A673 (cell line): ENCODE results near the gene RSPH4A. TPM values are rescaled to one million over a fixed set of nuclear protein-coding genes. Genes with fewer than 3 reads are reported as not detected.
A peak's percentile ranks its signal among the peaks of the same experiment; 100 is the strongest.

Experiments
- BruUV-seq: library from RNA; stranded (reverse); fragments of 400-500 nt; replicated peaks from 2 replicates; lab custom pipeline; 2021; lab: Mats Ljungman, UMichigan
- CTCF ChIA-PET: fragments of 300-600 bp; sonication (Branson Sonifier 250); formaldehyde crosslinking; loops from one replicate; lab custom pipeline; 2022; ENCODE audit warnings: antibody characterized with exemption; lab: Charles Lee
- POLR2A ChIA-PET: fragments of 300-600 bp; sonication (Branson Sonifier 250); formaldehyde crosslinking; loops from one replicate; lab custom pipeline; 2022; ENCODE audit warnings: antibody characterized with exemption; ENCODE audit not compliant: low non-redundant PET; lab: Charles Lee
- DNase-seq: peaks from one replicate; pipeline ENCODE4 v3.0.0-alpha.2; 2015; ENCODE audit warnings: low spot score
- H3K27ac ChIP-seq: fragments of 200-600 bp; sonication (generic); 2 replicates; pipeline ENCODE4 v1.5.1; 2016; ENCODE audit warnings: mixed run types, low read depth, mild to moderate bottlenecking, mixed read lengths, antibody characterized with exemption, low read length; ENCODE audit not compliant: poor library complexity, severe bottlenecking
- H3K27me3 ChIP-seq: fragments of 200-600 bp; sonication (generic); replicated peaks from 2 replicates; pipeline ENCODE4 v1.6.1; 2017; ENCODE audit warnings: mixed run types, low read depth, mild to moderate bottlenecking, mixed read lengths, antibody characterized with exemption, low read length; ENCODE audit not compliant: insufficient read depth, poor library complexity
- H3K36me3 ChIP-seq: fragments of 200-600 bp; sonication (generic); 2 replicates; pipeline ENCODE4 v1.6.1; 2016; ENCODE audit warnings: mixed run types, mild to moderate bottlenecking, mixed read lengths, antibody characterized with exemption, low read length; ENCODE audit not compliant: insufficient read depth, poor library complexity, severe bottlenecking
- H3K4me1 ChIP-seq: fragments of 200-600 bp; sonication (generic); 2 replicates; pipeline ENCODE4 v1.6.1; 2017; ENCODE audit warnings: mixed run types, mild to moderate bottlenecking, mixed read lengths, antibody characterized with exemption, low read length; ENCODE audit not compliant: insufficient read depth, poor library complexity, severe bottlenecking
- H3K4me3 ChIP-seq: fragments of 200-600 bp; sonication (generic); 2 replicates; pipeline ENCODE4 v1.5.1; 2016; ENCODE audit warnings: low read depth, mixed run types, mild to moderate bottlenecking, mixed read lengths, low read length; ENCODE audit not compliant: poor library complexity, severe bottlenecking
- H3K9me3 ChIP-seq: fragments of 200-600 bp; sonication (generic); 2 replicates; pipeline ENCODE4 v1.6.1; 2016; ENCODE audit warnings: mixed run types, low read depth, mild to moderate bottlenecking, mixed read lengths, antibody characterized with exemption, low read length; ENCODE audit not compliant: poor library complexity, severe bottlenecking
- EZH2 ChIP-seq: fragments of 200-600 bp; sonication (generic); IDR thresholded peaks from 2 replicates; pipeline ENCODE4 v1.6.1; 2017; ENCODE audit warnings: borderline replicate concordance, low read depth, mild to moderate bottlenecking, mixed read lengths, antibody characterized with exemption, low read length; ENCODE audit not compliant: poor library complexity, severe bottlenecking
- intact Hi-C: fragments of 100-400 bp; cut with micrococcal nuclease; formaldehyde crosslinking; loops from one replicate; pipeline ENCODE4 v1.10.0; 2022; ENCODE audit not compliant: unreplicated experiment
- total RNA-seq: library from RNA; stranded (reverse); gene quantifications from 2 replicates; pipeline ENCODE4 v1.2.3, GENCODE V29; 2021
- TF ChIP-seq, protein P1 (sequence below): fragments of 300-800, 200-600 bp; sonication (generic); conservative IDR thresholded peaks from 2 replicates; pipeline ENCODE4 v1.5.1; 2017; ENCODE audit warnings: low read depth, mild to moderate bottlenecking, antibody characterized with exemption, low read length, moderate library complexity, mixed read lengths

The RSPH4A gene
- total RNA-seq, 1 experiment from 2014 or later, result 0.26 TPM

- intact Hi-C loops, result no loop called here
- H3K4me3 ChIP-seq, result no peak overlapping the region
- TF ChIP-seq, protein P1, sequence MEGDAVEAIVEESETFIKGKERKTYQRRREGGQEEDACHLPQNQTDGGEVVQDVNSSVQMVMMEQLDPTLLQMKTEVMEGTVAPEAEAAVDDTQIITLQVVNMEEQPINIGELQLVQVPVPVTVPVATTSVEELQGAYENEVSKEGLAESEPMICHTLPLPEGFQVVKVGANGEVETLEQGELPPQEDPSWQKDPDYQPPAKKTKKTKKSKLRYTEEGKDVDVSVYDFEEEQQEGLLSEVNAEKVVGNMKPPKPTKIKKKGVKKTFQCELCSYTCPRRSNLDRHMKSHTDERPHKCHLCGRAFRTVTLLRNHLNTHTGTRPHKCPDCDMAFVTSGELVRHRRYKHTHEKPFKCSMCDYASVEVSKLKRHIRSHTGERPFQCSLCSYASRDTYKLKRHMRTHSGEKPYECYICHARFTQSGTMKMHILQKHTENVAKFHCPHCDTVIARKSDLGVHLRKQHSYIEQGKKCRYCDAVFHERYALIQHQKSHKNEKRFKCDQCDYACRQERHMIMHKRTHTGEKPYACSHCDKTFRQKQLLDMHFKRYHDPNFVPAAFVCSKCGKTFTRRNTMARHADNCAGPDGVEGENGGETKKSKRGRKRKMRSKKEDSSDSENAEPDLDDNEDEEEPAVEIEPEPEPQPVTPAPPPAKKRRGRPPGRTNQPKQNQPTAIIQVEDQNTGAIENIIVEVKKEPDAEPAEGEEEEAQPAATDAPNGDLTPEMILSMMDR, result no peak
- TF ChIP-seq EZH2, result no peak
- no peak for DNase-seq
- H3K27me3 ChIP-seq, result peaks cover 2% of the 10 kb centered on the region
- no TSS peak for BruUV-seq
- no peak overlapping the region for H3K27ac ChIP-seq
- no peaks in the 10 kb centered on the region for H3K9me3 ChIP-seq
- H3K36me3 ChIP-seq, result no peaks in the 10 kb centered on the region
- ChIA-PET CTCF (no interaction called here), POLR2A (no interaction called here)
- no peaks in the 10 kb centered on the region for H3K4me1 ChIP-seq
Measured at GRCh38 chr6:116605935-116606334, 10.3 kb upstream of the RSPH4A start.

- ChIA-PET POLR2A (no interaction called here), CTCF (interaction anchor here (0.6 kb wide), 1 partner anchor 29 kb away, joined by 3 read pairs; no protein-coding TSS in a partner anchor)
- BruUV-seq, result no TSS peak
Measured at GRCh38 chr6:116611056-116611455, 5.2 kb upstream of the RSPH4A start.

DNA sequence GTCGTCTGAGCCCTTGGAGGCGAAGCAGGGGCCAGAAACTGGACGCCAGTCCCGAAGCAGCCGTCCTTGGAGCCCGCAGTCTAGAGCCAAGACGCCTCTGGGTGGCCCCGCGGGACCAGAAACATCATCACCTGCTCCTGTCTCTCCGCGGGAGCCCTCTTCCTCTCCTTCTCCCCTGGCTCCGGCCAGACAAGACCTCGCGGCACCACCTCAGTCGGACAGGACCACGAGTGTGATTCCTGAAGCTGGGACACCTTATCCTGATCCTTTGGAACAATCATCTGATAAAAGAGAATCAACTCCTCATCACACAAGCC, 416 bp downstream of the RSPH4A start:
- peak overlapping the region; percentile 52 for H3K4me3 ChIP-seq
- no peaks in the 10 kb centered on the region for H3K9me3 ChIP-seq
- ChIA-PET CTCF (no interaction called here), POLR2A (no interaction called here)
- H3K36me3 ChIP-seq, result no peaks in the 10 kb centered on the region
- DNase-seq, result peak; percentile 5
- BruUV-seq, result no TSS peak
- no peak overlapping the region for H3K27ac ChIP-seq
- peaks cover 9% of the 10 kb centered on the region for H3K27me3 ChIP-seq
- TF ChIP-seq EZH2, result no peak
- TF ChIP-seq, protein P1, result no peak
- intact Hi-C loops, result loop anchor here (10.0 kb wide), 1 partner anchor 228 kb away; no protein-coding TSS in a partner anchor
- H3K4me1 ChIP-seq, result no peaks in the 10 kb centered on the region

More at GRCh38 chr6:116611056-116611455, 5.2 kb upstream of the RSPH4A start:
- Histone ChIP-seq H3K9me3 (no peaks in the 10 kb centered on the region), H3K4me3 (no peak overlapping the region), H3K36me3 (no peaks in the 10 kb centered on the region), H3K4me1 (no peaks in the 10 kb centered on the region), H3K27ac (no peak overlapping the region), H3K27me3 (peaks cover 5% of the 10 kb centered on the region)
- TF ChIP-seq, protein P1, result no peak
- no peak for TF ChIP-seq EZH2
- no peak for DNase-seq
- intact Hi-C loops, result loop anchor here (10.0 kb wide), 1 partner anchor 234 kb away; no protein-coding TSS in a partner anchor
